GM18505 (cell line): ENCODE results near the gene SLC9A3.
"Not testable (repeated sequence)": the region's sequence is repeated elsewhere in the genome, so short reads cannot be mapped to it uniquely, and the experiment has no call there.

ENCODE experiments used
- ATAC-seq: cut with Tn5 transposase; IDR thresholded peaks from one replicate; pipeline ENCODE4 v1.9.1; 2021; ENCODE audit not compliant: unreplicated experiment
- POLR2A ChIP-seq: IDR thresholded peaks from 4 replicates; pipeline ENCODE4 v1.6.1; 2011; ENCODE audit warnings: borderline replicate concordance; ENCODE audit not compliant: insufficient read depth, insufficient read length; ENCODE audit errors: extremely low read depth

The SLC9A3 gene

DNA sequence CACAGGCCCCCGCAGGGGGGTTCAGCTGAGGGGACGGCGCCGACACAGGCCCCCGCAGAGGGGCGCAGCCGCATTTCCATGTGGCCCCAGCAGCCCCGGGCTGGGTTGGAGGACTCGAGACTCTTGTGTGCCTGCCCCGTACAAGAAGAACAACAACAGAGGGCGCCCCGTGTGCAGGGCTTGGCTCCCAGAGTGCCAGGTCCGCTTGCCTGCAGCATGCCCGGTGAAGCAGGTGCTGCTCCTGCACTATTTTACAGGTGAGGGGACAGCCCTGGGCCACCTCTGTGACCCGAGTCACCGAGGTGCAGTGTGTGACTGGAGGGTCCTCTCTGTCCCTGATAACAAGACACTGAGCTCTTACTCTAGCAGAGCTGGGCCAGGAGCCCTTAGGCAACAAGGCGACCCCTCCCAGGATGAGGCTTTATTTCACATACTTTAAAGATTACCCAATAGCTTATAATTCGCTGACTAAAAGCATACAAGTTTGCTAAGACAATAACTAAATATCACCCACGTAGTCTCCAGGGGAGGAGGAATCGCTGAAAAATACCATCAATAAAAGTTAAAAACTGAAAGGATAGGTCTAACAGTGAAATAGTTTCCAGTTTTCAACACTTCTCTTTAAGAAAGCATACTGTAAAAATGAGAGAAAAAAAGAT lies 41.7 kb upstream of the SLC9A3 start:
- no peak for TF ChIP-seq POLR2A
- ATAC-seq: no peak

DNA sequence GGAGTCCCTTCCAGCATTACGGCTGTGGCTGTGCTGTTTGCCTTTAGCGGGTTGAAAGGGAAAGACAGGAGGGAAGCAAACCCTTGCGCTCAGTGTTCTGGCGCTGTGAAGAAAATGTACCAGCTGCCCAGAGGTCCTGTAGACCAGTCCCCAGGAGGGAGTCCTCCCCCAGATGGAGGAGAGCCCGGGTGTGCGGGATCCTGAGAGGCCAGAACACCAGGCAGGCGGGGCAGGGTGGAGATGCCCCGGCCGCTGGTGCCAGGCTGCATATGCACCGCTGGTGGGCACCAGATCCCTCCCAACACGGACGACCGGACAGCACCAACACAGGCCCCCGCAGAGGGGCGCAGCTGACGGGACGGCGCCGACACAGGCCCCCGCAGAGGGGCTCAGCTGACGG lies 37.2 kb upstream of the SLC9A3 start:
- no peak for TF ChIP-seq POLR2A
- no peak for ATAC-seq

DNA sequence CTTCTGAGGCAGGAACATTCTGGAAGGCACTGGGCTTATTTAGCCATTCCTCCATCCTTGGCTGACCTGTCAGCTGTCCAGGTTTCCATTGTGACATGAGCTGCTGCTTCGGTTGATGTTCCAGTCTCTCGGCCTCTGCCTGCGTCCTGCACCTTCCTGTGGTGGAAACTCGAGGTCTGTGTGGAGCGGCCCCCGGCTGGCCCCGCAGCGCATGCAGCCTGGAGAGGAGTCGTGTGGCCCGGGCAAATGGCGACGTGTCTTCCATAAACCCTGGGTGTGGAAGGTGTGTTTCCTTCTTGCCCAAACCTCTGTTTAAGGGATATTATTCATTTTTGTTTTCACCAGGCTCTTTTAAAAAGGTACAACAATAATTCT lies 36.5 kb upstream of the SLC9A3 start:
- no peak for ATAC-seq
- no peak for TF ChIP-seq POLR2A

DNA sequence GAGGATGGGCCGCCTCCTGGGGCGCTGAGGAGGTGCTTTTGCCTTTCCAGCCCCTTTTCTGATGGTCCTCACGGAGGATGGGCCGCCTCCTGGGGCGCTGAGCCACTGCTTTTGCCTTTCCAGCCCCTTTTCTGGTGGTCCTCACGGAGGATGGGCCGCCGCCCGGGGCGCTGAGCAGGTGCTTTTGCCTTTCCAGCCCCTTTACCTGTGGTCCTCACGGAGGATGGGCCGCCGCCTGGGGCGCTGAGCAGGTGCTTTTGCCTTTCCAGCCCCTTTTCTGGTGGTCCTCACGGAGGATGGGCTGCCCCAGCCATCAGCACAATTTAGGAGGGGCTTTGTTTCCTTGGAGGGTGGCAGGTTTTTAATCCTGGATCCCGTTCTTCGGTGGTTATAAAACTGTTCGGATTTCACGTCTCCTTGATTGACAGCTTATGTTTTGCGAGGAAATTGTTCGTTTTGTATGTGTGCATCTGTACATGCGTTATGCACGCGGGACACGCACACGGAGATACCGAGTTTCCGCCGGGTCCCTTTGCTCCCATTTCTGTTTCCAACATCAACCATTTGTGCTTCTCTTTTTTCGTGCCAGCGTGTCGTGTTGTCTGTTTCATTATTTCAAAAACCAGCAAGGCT lies 34.7 kb upstream of the SLC9A3 start:
- TF ChIP-seq POLR2A: no peak
- no peak for ATAC-seq

DNA sequence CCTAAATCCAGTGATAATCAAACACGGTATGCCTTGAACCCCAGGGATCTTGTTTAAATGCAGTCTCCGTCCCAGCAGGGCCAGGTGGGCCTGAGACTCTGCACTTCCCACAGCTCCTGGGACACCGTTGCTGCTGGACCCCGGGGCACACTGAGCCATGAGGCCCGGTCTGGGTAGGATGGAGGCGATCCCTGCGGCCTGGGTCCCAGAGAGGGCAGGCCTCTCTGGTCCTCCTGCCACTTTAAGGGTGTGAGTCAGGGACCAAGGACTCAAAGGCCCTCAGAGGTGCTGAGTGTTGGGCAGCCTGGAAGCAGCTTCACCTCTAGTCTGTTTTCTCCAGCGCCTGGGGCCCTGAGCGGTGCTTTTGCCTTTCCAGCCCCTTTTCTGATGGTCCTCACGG lies 34.1 kb upstream of the SLC9A3 start:
- ATAC-seq: no peak
- no peak for TF ChIP-seq POLR2A

DNA sequence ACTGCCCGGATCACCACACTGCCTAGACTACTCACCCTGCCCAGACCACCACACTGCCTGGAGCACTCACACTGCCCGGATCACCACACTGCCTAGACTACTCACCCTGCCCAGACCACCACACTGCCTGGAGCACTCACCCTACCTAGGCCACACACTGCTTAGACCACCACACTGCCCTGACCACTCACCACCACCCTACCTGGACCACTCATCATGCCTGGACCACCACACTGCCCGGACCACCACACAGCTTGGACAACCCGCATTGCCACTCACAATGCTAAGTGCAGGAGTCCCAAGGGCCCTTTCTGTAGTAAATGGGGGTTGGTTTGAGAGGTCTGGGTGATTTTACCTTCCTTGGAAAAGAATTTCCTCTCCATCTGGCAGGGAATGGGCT lies 33.7 kb upstream of the SLC9A3 start:
- not testable (repeated sequence) for ATAC-seq

DNA sequence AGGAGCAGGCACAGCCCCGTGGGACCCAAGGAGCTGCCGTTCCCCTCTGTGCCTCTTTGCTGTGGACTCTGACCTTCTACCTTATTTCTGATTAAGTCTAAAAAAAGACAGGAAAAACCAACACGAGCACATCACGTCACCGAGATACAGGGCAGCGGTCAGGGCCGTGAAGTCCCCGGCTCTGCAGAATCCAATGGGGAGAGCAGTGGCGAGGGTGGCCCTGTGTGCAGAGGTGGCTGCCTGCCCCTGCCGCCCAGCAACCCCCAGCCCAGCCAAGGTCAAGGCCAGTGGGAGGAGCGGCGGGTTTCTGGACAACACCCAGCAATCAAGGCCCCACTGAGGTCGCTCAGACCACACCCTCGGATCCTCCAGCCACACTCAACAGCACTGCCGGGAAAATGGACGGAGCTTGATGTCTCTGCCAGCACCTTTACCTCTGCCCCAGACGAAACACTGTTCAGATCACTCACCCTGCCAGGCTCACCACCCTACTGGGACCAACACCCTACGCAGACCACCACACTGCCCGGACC lies 32.7 kb upstream of the SLC9A3 start:
- no peak for TF ChIP-seq POLR2A
- no peak for ATAC-seq

DNA sequence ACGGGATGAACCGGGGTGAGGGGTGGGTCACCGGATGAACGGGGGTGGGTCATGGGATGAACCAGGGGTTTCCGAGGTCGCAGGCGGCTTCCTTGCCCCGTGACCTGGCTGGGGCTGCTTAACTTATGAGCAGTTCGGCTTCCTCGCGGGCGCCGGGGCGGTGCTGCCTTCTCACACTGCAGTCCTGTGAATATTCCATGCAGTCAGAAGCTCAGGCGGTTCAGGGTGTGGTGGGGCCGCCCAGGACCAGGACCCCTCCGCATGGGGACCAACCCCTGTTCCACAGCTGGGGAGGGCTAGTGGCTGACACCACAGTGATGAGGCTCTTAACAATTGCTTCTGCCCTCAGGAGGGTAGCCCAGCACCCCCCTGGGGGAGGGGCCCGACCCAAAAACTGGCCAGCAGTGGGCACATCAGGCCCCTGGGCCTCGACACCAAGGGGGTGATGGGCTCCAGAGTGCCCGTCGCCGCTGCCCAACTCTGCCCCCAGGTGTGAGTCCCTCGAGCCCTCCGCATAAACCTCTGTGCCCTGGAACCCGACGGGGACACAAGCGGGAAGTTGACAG lies 30.9 kb upstream of the SLC9A3 start:
- no peak for TF ChIP-seq POLR2A
- no peak for ATAC-seq

DNA sequence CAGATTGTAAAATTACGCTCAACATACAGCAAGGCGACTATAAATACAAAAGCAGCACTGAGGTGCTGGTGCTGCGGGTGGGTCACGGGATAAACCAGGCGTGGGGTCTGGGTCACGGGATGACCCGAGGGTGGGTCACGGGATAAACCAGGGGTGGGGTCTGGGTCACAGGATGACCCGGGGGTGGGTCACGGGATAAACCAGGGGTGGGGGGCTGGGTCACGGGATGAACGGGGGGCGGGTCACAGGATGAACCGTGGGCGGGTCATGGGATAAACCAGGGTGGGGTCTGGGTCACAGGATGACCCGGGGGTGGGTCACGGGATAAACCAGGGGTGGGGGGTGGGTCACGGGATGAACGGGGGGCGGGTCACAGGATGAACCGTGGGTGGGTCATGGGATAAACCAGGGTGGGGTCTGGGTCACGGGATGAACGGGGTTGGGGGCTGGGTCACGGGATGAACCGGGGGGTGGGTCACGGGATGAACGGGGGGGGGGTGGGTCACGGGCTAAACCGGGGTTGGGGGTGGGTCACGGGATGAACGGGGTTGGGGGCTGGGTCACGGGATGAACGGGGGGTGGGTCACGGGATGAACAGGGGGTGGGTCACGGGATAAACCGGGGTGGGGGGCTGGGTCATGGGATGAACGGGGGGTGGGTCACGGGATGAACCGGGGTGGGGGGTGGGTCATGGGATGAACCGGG lies 30.2 kb upstream of the SLC9A3 start:
- no peak for TF ChIP-seq POLR2A

DNA sequence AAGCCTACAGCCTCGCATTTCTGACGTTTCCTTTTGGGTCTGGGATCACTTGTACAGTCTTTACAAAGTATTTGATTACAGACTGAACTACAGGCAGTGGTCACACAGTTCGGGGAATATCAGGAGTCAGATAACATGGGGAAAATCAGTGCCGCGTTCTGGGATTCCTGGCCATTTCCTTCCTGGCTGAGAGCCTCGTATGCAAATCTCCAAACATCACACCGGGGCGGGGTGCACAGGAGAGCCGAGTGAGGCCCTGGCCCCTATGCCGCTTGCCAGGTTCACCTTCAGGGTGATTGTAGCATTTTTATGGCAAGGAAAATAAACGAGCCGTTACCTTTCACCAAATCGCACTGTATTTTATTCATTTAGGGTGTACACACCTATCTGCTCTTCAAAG lies 29.6 kb upstream of the SLC9A3 start:
- ATAC-seq: no peak
- TF ChIP-seq POLR2A: no peak

More for the DNA sequence above, 30.2 kb upstream of the SLC9A3 start:
- no peak for ATAC-seq

DNA sequence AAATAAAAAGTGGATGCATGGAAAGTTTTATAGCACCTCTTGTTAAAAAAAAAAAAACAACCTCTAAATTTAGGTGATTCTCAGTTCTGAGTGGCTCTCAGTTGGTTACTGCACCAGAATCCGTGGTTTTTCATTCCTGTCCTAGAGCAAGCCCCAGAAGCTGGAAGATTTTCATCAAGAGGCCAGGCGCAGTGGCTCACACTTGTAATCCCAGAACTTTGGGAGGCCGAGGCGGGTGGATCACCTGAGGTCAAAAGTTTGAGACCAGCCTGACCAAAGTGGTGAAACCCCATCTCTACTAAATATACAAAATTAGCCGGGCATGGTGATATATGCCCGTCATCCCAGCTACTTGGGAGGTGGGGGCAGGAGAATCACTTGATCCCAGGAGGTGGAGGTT lies 27.2 kb upstream of the SLC9A3 start:
- ATAC-seq: no peak
- TF ChIP-seq POLR2A: no peak

DNA sequence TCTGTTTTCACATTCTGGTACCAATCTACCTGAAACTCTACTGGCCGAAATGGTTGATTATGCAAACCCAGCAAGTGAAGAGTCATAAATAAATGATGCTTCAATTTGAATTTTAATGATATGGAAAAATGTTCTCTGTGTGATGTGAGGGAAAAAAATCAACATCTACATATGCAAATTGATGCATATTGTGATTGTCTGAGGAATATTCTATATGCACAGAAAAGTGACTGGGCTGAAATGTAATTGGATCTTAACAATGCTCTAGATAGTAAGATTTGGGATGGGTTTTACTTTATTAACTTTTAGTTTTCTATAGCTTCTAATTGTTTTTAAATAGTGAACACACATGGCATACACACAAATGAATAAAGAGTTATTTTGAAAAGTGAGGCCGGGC lies 25.0 kb upstream of the SLC9A3 start:
- ATAC-seq: no peak
- TF ChIP-seq POLR2A: no peak

DNA sequence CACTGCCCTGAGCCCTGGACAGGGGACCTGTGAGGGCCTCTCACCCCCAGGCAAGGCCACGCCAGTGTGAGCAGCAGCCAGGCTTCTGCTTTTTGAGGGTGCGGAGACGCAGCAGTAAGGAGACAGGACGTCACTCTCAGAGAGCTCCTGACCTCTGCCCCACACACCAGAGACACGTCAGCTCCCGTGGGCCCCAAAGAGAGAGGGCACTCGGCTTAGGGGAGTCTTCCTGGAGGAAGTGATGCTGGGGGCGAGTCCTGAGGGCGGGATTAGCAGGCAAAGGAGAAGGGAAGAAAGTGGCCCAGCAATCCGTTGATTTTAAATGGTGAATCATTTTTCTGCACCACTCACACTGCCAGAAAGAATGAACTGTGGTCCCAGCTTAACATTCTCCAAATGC lies 24.0 kb upstream of the SLC9A3 start:
- TF ChIP-seq POLR2A: no peak
- no peak for ATAC-seq
